Measurements from ENCODE around the gene TBC1D21. TPM values are rescaled to one million over a fixed set of nuclear protein-coding genes. Genes with fewer than 3 reads are reported as not detected.

The TBC1D21 gene
- total RNA-seq, 2 donors from 2014 or later = not detected

GRCh38 chr15:73918784-73919183, 45.4 kb downstream of the TBC1D21 start:
- DNase-seq = no peak
- WGBS, 2 donors = 81 to 91% methylated on average over 3 of the region's 3 CpGs
- TF ChIP-seq CTCF (IDR thresholded peaks at IDR 0.05) = no peak
- TF ChIP-seq POLR2A (IDR thresholded peaks at IDR 0.05) = no peak
- Histone ChIP-seq H3K36me3 (replicated peaks in 1 of 2; ENCODE audit: insufficient read depth in 1 of 2, low read depth in 2 of 2) (no peaks in the 10 kb centered on the region), H3K27me3 (no peaks in the 10 kb centered on the region), H3K27ac (no peak overlapping the region), H3K9me3 (no peaks in the 10 kb centered on the region), H3K4me3 (no peak overlapping the region), H3K4me1 (peaks cover 15% of the 10 kb centered on the region)
- intact Hi-C loops (cut with DNase I) = no loop called here
- ATAC-seq = no peak

GRCh38 chr15:73919706-73920105, 46.3 kb downstream of the TBC1D21 start:
- no peaks in the 10 kb centered on the region for H3K9me3 ChIP-seq
- no peaks in the 10 kb centered on the region for H3K27me3 ChIP-seq
- intact Hi-C loops (cut with DNase I) = no loop called here
- no peak overlapping the region for H3K27ac ChIP-seq
- TF ChIP-seq POLR2A (IDR thresholded peaks at IDR 0.05) (no peak), CTCF (IDR thresholded peaks at IDR 0.05) (no peak)
- no peak overlapping the region for H3K4me3 ChIP-seq
- peaks cover 22% of the 10 kb centered on the region for H3K4me1 ChIP-seq
- no peak for ATAC-seq
- 81 to 90% methylated on average over 6 of the region's 6 CpGs for WGBS, 2 donors
- no peaks in the 10 kb centered on the region for H3K36me3 ChIP-seq (replicated peaks in 1 of 2; ENCODE audit: insufficient read depth in 1 of 2, low read depth in 2 of 2)
- DNase-seq = no peak

- H3K9me3 ChIP-seq = no peaks in the 10 kb centered on the region
- ATAC-seq (no peak), DNase-seq (no peak)
- peaks cover 34% of the 10 kb centered on the region for H3K4me1 ChIP-seq
- WGBS, 2 donors = 78 to 81% methylated on average over 4 of the region's 4 CpGs
- no peak overlapping the region for H3K27ac ChIP-seq
- TF ChIP-seq CTCF (IDR thresholded peaks at IDR 0.05) (no peak), POLR2A (IDR thresholded peaks at IDR 0.05) (no peak)
- no peak overlapping the region for H3K4me3 ChIP-seq
- no peaks in the 10 kb centered on the region for H3K27me3 ChIP-seq
- intact Hi-C loops (cut with DNase I) = no loop called here
- H3K36me3 ChIP-seq (replicated peaks in 1 of 2; ENCODE audit: insufficient read depth in 1 of 2, low read depth in 2 of 2) = no peaks in the 10 kb centered on the region
Measured at GRCh38 chr15:73921254-73921925, 48.0 kb downstream of the TBC1D21 start.

- no peak overlapping the region for H3K4me3 ChIP-seq
- no peaks in the 10 kb centered on the region for H3K27me3 ChIP-seq
- DNase-seq = peak in 1 of 4 donors; percentile 29
- WGBS, 2 donors = 45 to 51% methylated on average over 10 to 18 of the region's 19 CpGs
- no peak for ATAC-seq
- no peak for TF ChIP-seq CTCF (IDR thresholded peaks at IDR 0.05)
- TF ChIP-seq POLR2A (IDR thresholded peaks at IDR 0.05) = no peak
- H3K27ac ChIP-seq = peak overlapping the region in 1 of 4 donors; percentile 5
- intact Hi-C loops (cut with DNase I) = no loop called here
- H3K36me3 ChIP-seq (replicated peaks in 1 of 2; ENCODE audit: insufficient read depth in 1 of 2, low read depth in 2 of 2) = no peaks in the 10 kb centered on the region
- H3K9me3 ChIP-seq = no peaks in the 10 kb centered on the region
- peaks cover 44% of the 10 kb centered on the region for H3K4me1 ChIP-seq
Measured at GRCh38 chr15:73922186-73923151, 49.1 kb downstream of the TBC1D21 start.

Data from body of pancreas (tissue), 4 donors.